ENCODE measurements around the gene UBE2M. TPM values are rescaled to one million over a fixed set of nuclear protein-coding genes. Genes with fewer than 3 reads are reported as not detected.
A peak's percentile ranks its signal among the peaks of the same experiment; 100 is the strongest.

UBE2M gene
- total and polyA plus RNA-seq, 2 experiments from 2014 or later = 27.6 to 64.5 TPM

DNA sequence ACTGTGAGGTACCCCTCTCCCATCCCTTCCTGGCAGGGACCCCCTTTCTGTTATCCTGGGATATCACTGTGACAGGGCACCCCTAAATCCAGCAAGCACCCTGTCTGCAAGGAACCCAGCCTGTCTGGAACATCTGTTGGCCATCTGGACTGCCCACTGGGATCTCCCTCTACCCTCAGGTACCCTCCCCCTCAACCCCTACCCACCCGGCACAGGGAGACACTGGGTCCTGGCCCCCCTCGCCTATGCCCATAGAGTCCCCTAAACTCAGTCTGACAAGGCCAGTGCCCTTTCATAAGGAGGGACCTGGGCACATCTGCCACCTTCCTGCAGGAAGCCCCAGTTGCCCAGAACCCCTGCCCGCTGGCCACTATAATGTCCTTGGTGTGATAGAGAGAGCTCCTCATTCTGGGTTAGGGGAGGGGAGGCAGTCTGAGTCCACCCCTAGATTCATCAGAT, 43.8 kb downstream of the UBE2M start:
- Mint-ChIP-seq H3K27me3 (ENCODE audit: insufficient read depth, low read depth, poor library complexity) (peaks cover 35% of the 10 kb centered on the region), H3K27ac (peak overlapping the region; percentile 89; the same call in 1 of the 2 replicates), H3K9me3 (no peaks in the 10 kb centered on the region; the same call in 2 of the 3 replicates), H3K4me1 (peaks cover 26% of the 10 kb centered on the region), H3K36me3 (ENCODE audit: low read depth) (peaks cover 17% of the 10 kb centered on the region), H3K4me3 (peak overlapping the region; percentile 81)
- Histone ChIP-seq H4K20me1 (replicated peaks; ENCODE audit: insufficient read depth) (no peaks in the 10 kb centered on the region), H3K36me3 (ENCODE audit: insufficient read depth) (no peaks in the 10 kb centered on the region), H3K79me2 (replicated peaks; ENCODE audit: insufficient read depth) (peaks cover 11% of the 10 kb centered on the region; the same call in 1 of the 2 replicates), H2AFZ (no peak overlapping the region), H3K4me1 (ENCODE audit: insufficient read depth) (peaks cover 22% of the 10 kb centered on the region), H3F3A (replicated peaks; ENCODE audit: low read depth) (peaks cover 16% of the 10 kb centered on the region; the same call in 1 of the 2 replicates), H3K9me2 (ENCODE audit: insufficient read depth) (no peaks in the 10 kb centered on the region), H3K4me2 (peak overlapping the region; percentile 81), H3K27ac (ENCODE audit: low read depth) (0 out of 2 replicates have a peak overlapping the region, but pooled peaks have one; percentile 76), H3K27me3 (ENCODE audit: insufficient read depth) (no peaks in the 10 kb centered on the region), H3K4me3 (peak overlapping the region; percentile 64)
- DNase-seq (ENCODE audit: low spot score) (no peak), ATAC-seq (no peak)
- TF ChIP-seq JUNB (IDR thresholded peaks at IDR 0.05; ENCODE audit: unreplicated experiment) = no peak
- TF ChIP-seq POLR2AphosphoS5 (IDR thresholded peaks at IDR 0.05; ENCODE audit: low read depth) = no peak
- no peak for TF ChIP-seq NANOG (IDR thresholded peaks at IDR 0.05; ENCODE audit: borderline replicate concordance)
- TF ChIP-seq, protein P1, sequence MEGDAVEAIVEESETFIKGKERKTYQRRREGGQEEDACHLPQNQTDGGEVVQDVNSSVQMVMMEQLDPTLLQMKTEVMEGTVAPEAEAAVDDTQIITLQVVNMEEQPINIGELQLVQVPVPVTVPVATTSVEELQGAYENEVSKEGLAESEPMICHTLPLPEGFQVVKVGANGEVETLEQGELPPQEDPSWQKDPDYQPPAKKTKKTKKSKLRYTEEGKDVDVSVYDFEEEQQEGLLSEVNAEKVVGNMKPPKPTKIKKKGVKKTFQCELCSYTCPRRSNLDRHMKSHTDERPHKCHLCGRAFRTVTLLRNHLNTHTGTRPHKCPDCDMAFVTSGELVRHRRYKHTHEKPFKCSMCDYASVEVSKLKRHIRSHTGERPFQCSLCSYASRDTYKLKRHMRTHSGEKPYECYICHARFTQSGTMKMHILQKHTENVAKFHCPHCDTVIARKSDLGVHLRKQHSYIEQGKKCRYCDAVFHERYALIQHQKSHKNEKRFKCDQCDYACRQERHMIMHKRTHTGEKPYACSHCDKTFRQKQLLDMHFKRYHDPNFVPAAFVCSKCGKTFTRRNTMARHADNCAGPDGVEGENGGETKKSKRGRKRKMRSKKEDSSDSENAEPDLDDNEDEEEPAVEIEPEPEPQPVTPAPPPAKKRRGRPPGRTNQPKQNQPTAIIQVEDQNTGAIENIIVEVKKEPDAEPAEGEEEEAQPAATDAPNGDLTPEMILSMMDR (conservative IDR thresholded peaks at IDR 0.05; ENCODE audit: low read depth in 2 of 2) = no peak
- no peak for TF ChIP-seq EZH2phosphoT487 (IDR thresholded peaks at IDR 0.05; ENCODE audit: unreplicated experiment)
- TF ChIP-seq STAT1 (IDR thresholded peaks at IDR 0.05; ENCODE audit: unreplicated experiment) = no peak
- no peak for TF ChIP-seq EZH2 (IDR thresholded peaks at IDR 0.05; ENCODE audit: low read depth, unreplicated experiment)

DNA sequence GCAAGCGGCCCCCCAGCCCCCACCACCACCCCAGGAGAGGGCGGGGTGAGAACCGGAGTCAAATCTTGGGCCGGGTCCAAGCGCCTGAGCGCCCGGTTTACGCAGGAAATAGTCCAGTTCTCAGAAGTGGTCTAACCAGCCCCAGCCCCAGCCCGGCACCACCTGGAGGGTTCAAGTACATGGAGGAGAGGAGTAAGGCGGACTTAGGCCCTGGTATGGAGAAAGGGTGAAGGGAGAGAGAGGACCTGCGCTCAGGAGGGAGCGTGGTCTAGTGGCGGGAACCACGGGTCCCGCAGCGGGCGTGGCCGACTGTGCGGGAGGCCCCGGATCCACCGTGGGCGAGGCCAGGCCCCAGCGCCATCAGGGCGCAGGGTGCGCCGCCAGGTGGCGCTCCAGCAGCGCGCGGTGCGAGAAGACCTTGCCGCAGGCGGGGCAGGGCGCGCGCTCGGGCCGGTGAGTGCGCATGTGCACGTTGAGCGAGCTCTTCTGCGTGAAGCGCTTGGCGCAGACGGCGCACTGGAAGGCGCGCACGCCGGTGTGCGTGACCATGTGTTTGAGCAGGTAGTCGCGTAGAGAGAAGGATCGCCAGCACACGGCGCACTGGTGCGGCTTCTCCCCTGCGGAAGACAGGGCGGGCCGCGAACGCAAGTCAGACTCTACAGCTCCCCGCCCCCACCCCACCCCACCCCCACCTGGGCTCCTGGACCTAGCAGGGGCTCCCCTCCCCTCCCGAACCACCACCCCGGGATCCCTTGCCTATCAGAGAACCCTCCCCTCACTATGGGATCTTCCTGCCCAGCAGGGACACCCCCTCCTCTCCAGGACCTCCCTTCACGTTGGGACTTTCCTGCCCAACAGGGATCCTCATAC, 44.5 kb downstream of the UBE2M start:
- Histone ChIP-seq H3K4me2 (peak overlapping the region; percentile 81), H3K79me2 (replicated peaks; ENCODE audit: insufficient read depth) (peaks cover 11% of the 10 kb centered on the region; the same call in 1 of the 2 replicates), H3K36me3 (ENCODE audit: insufficient read depth) (no peaks in the 10 kb centered on the region), H2AFZ (0 out of 2 replicates have a peak overlapping the region, but pooled peaks have one; percentile 32), H3F3A (replicated peaks; ENCODE audit: low read depth) (peaks cover 12% of the 10 kb centered on the region; the same call in 1 of the 2 replicates), H3K27me3 (ENCODE audit: insufficient read depth) (no peaks in the 10 kb centered on the region), H3K27ac (ENCODE audit: low read depth) (peak overlapping the region; percentile 76; the same call in 1 of the 2 replicates), H4K20me1 (replicated peaks; ENCODE audit: insufficient read depth) (no peaks in the 10 kb centered on the region), H3K9me2 (ENCODE audit: insufficient read depth) (no peaks in the 10 kb centered on the region), H3K4me1 (ENCODE audit: insufficient read depth) (peaks cover 22% of the 10 kb centered on the region), H3K4me3 (peak overlapping the region; percentile 64)
- Mint-ChIP-seq H3K4me1 (peaks cover 26% of the 10 kb centered on the region), H3K4me3 (peak overlapping the region; percentile 81), H3K9me3 (no peaks in the 10 kb centered on the region; the same call in 2 of the 3 replicates), H3K27ac (peak overlapping the region; percentile 89; the same call in 1 of the 2 replicates), H3K27me3 (ENCODE audit: insufficient read depth, low read depth, poor library complexity) (peaks cover 29% of the 10 kb centered on the region), H3K36me3 (ENCODE audit: low read depth) (peaks cover 17% of the 10 kb centered on the region)
- DNase-seq (ENCODE audit: low spot score) = peak; percentile 96
- peak; percentile 80 for ATAC-seq
- peak; percentile 53 for TF ChIP-seq CREB1 (CRISPR knock-in tag; IDR thresholded peaks at IDR 0.05; ENCODE audit: low read depth)
- no peak for TF ChIP-seq STAT1 (IDR thresholded peaks at IDR 0.05; ENCODE audit: unreplicated experiment)
- TF ChIP-seq NANOG (IDR thresholded peaks at IDR 0.05; ENCODE audit: borderline replicate concordance) = no peak
- peak; percentile 93 for TF ChIP-seq POLR2AphosphoS5 (IDR thresholded peaks at IDR 0.05; ENCODE audit: low read depth)
- TF ChIP-seq, protein P2, sequence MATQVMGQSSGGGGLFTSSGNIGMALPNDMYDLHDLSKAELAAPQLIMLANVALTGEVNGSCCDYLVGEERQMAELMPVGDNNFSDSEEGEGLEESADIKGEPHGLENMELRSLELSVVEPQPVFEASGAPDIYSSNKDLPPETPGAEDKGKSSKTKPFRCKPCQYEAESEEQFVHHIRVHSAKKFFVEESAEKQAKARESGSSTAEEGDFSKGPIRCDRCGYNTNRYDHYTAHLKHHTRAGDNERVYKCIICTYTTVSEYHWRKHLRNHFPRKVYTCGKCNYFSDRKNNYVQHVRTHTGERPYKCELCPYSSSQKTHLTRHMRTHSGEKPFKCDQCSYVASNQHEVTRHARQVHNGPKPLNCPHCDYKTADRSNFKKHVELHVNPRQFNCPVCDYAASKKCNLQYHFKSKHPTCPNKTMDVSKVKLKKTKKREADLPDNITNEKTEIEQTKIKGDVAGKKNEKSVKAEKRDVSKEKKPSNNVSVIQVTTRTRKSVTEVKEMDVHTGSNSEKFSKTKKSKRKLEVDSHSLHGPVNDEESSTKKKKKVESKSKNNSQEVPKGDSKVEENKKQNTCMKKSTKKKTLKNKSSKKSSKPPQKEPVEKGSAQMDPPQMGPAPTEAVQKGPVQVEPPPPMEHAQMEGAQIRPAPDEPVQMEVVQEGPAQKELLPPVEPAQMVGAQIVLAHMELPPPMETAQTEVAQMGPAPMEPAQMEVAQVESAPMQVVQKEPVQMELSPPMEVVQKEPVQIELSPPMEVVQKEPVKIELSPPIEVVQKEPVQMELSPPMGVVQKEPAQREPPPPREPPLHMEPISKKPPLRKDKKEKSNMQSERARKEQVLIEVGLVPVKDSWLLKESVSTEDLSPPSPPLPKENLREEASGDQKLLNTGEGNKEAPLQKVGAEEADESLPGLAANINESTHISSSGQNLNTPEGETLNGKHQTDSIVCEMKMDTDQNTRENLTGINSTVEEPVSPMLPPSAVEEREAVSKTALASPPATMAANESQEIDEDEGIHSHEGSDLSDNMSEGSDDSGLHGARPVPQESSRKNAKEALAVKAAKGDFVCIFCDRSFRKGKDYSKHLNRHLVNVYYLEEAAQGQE (IDR thresholded peaks at IDR 0.05; ENCODE audit: unreplicated experiment) = peak; percentile 12
- no peak for TF ChIP-seq EZH2phosphoT487 (IDR thresholded peaks at IDR 0.05; ENCODE audit: unreplicated experiment)
- no peak for TF ChIP-seq EZH2 (IDR thresholded peaks at IDR 0.05; ENCODE audit: low read depth, unreplicated experiment)
- no peak for TF ChIP-seq JUNB (IDR thresholded peaks at IDR 0.05; ENCODE audit: unreplicated experiment)
- TF ChIP-seq ZNF331 (CRISPR knock-in tag; IDR thresholded peaks at IDR 0.05; ENCODE audit: low read depth) = no peak

Measured in GM23338 (cell line).